DND-41 (cell line): ENCODE results near the gene CASKIN2.

Experiments
- ATAC-seq: fragments of 200-7000 bp; cut with Tn5 transposase; 3 replicates; pipeline ENCODE4 v1.9.1; 2021; ENCODE audit warnings: low read depth; ENCODE audit not compliant: insufficient read depth
- DNase-seq: peaks from one replicate; pipeline ENCODE4 v3.0.0-alpha.2; 2020
- H2AFZ ChIP-seq: 2 replicates; pipeline ENCODE4 v1.6.0; 2012; ENCODE audit warnings: low read depth, low read length
- H3K27ac ChIP-seq: 2 replicates; pipeline ENCODE4 v1.5.1; 2012; ENCODE audit warnings: low read length, inconsistent platforms
- H3K27me3 ChIP-seq: fragments of 200-600 bp; sonication (generic); 2 replicates; pipeline ENCODE4 v1.6.0; 2012; ENCODE audit warnings: low read length, mild to moderate bottlenecking, inconsistent platforms; ENCODE audit not compliant: insufficient read depth, poor library complexity
- H3K36me3 ChIP-seq: 2 replicates; pipeline ENCODE4 v1.5.1; 2012; ENCODE audit warnings: low read length, inconsistent platforms; ENCODE audit not compliant: insufficient read depth
- H3K4me1 ChIP-seq: 2 replicates; pipeline ENCODE4 v1.5.1; 2012; ENCODE audit warnings: mild to moderate bottlenecking, low read length; ENCODE audit not compliant: insufficient read depth
- H3K4me2 ChIP-seq: 2 replicates; pipeline ENCODE4 v1.6.0; 2012; ENCODE audit warnings: mild to moderate bottlenecking, moderate library complexity, low read length, inconsistent platforms; ENCODE audit not compliant: insufficient read depth
- H3K4me3 ChIP-seq, 2 experiments: fragments of 200-600 bp in 1 of 2; shearing (Covaris generic) in 1 of 2; 2 replicates each; pipeline ENCODE4 v1.5.1; 2012 to 2016; ENCODE audit warnings: inconsistent platforms in 2 of 2, low read length in 2 of 2, mild to moderate bottlenecking in 2 of 2, low read depth in 1 of 2, moderate library complexity in 1 of 2
- H3K79me2 ChIP-seq: 2 replicates; pipeline ENCODE4 v1.6.0; 2012; ENCODE audit warnings: low read length, inconsistent platforms; ENCODE audit not compliant: insufficient read depth
- H3K9ac ChIP-seq: 2 replicates; pipeline ENCODE4 v1.6.0; 2012; ENCODE audit warnings: low read depth, mild to moderate bottlenecking, inconsistent platforms, low read length, moderate library complexity
- H3K9me3 ChIP-seq: 2 replicates; pipeline ENCODE4 v1.5.1; 2012; ENCODE audit warnings: low read length, moderate library complexity, mild to moderate bottlenecking, inconsistent platforms; ENCODE audit not compliant: insufficient read depth, severe bottlenecking
- H4K20me1 ChIP-seq: 2 replicates; pipeline ENCODE4 v1.6.0; 2012; ENCODE audit warnings: low read length; ENCODE audit not compliant: insufficient read depth
- EZH2 ChIP-seq: IDR thresholded peaks from 3 replicates; pipeline ENCODE4 v1.6.1; 2012; ENCODE audit warnings: borderline replicate concordance, low read depth, mild to moderate bottlenecking, moderate library complexity, low read length, inconsistent platforms; ENCODE audit not compliant: severe bottlenecking
- TF ChIP-seq, protein P1 (sequence below): IDR thresholded peaks from 2 replicates; pipeline ENCODE4 v1.5.1; 2012; ENCODE audit warnings: borderline replicate concordance, low read length, moderate library complexity, mild to moderate bottlenecking; ENCODE audit not compliant: poor library complexity, severe bottlenecking; ENCODE audit errors: extremely low read depth

The CASKIN2 gene

DNA sequence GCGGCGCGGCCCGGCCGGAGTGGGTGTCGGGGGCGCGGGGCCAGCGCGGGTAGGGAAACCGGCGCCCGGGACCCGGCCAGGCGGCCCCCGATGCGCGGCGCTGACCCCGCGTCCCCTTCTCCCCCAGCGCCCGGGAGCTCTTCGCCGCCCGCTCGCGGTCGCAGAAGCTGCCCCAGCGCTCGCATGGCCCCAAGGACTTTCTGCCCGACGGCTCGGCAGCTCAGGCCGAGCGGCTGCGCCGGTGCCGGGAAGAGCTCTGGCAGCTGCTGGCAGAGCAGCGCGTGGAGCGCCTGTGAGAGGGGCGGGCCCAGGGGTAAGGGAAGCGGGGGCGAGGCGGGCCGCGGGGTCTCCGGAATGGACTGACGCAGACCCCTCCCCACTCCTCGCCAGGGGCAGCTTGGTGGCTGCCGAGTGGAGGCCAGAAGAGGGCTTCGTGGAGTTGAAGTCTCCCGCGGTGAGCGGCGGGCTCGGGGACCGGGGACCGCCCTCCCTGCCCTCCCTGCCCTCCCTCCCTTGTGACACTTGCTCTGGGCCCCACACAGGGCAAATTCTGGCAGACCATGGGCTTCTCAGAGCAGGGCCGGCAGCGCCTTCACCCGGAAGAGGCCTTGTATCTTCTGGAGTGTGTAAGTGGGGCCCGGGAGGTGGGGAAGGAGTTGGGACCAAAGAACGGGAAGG lies 1.4 kb upstream of the CASKIN2 start:
- H3K4me2 ChIP-seq = peak overlapping the region; percentile 92
- DNase-seq = peak; percentile 55
- TF ChIP-seq, protein P1, sequence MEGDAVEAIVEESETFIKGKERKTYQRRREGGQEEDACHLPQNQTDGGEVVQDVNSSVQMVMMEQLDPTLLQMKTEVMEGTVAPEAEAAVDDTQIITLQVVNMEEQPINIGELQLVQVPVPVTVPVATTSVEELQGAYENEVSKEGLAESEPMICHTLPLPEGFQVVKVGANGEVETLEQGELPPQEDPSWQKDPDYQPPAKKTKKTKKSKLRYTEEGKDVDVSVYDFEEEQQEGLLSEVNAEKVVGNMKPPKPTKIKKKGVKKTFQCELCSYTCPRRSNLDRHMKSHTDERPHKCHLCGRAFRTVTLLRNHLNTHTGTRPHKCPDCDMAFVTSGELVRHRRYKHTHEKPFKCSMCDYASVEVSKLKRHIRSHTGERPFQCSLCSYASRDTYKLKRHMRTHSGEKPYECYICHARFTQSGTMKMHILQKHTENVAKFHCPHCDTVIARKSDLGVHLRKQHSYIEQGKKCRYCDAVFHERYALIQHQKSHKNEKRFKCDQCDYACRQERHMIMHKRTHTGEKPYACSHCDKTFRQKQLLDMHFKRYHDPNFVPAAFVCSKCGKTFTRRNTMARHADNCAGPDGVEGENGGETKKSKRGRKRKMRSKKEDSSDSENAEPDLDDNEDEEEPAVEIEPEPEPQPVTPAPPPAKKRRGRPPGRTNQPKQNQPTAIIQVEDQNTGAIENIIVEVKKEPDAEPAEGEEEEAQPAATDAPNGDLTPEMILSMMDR = no peak
- TF ChIP-seq EZH2 = no peak
- no peaks in the 10 kb centered on the region for H3K9me3 ChIP-seq
- peaks cover 50% of the 10 kb centered on the region for H3K36me3 ChIP-seq
- no peaks in the 10 kb centered on the region for H3K27me3 ChIP-seq
- H3K4me1 ChIP-seq = peaks cover 50% of the 10 kb centered on the region
- peak; percentile 23; the same call in 1 of the 3 replicates for ATAC-seq
- peak overlapping the region; percentile 86 for H2AFZ ChIP-seq
- H3K79me2 ChIP-seq = peaks cover 41% of the 10 kb centered on the region
- H3K4me3 ChIP-seq = peak overlapping the region; percentile 67 to 88
- peaks cover 29% of the 10 kb centered on the region for H4K20me1 ChIP-seq
- peak overlapping the region; percentile 79 for H3K9ac ChIP-seq
- H3K27ac ChIP-seq = peak overlapping the region; percentile 60

DNA sequence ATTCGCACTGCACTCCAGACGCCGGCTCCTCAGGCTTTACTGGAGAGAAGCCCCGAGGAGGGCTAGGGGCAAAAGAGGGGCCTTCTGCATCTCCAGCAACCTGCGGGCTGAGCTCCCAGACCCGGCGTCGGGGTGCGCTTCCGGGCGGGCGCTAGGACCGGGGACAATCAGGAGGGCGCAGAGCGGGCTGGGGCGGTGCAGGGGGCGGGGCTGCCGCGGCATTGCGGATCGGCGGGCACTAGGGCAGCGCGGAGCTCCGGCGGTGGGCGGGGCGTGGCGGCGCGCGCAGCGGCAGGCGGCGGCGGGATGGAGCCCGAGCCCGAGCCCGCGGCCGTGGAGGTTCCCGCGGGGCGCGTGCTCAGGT lies 900 bp upstream of the CASKIN2 start, which contains the start of gene TSEN54:
Gene TSEN54 (plus strand): TSS at position 274 of the 364 bp plus-strand sequence. CDS start 33 bp downstream, at position 307.
- peaks cover 53% of the 10 kb centered on the region for H3K4me1 ChIP-seq
- H3K36me3 ChIP-seq = peaks cover 48% of the 10 kb centered on the region
- peak within 1 kb of the TSS; percentile 86 for H2AFZ ChIP-seq
- no peaks in the 10 kb centered on the region for H3K27me3 ChIP-seq
- H3K4me2 ChIP-seq = peak within 1 kb of the TSS; percentile 92
- H3K9ac ChIP-seq = peak within 1 kb of the TSS; percentile 79
- peaks cover 32% of the 10 kb centered on the region for H4K20me1 ChIP-seq
- DNase-seq (peak; percentile 96), ATAC-seq (peak; percentile 82)
- no peak for TF ChIP-seq EZH2
- TF ChIP-seq, protein P1 = no peak
- H3K79me2 ChIP-seq = peaks cover 41% of the 10 kb centered on the region
- H3K4me3 ChIP-seq = peak within 1 kb of the TSS; percentile 67 to 88
- H3K9me3 ChIP-seq = no peaks in the 10 kb centered on the region
- peak within 1 kb of the TSS; percentile 66 for H3K27ac ChIP-seq

DNA sequence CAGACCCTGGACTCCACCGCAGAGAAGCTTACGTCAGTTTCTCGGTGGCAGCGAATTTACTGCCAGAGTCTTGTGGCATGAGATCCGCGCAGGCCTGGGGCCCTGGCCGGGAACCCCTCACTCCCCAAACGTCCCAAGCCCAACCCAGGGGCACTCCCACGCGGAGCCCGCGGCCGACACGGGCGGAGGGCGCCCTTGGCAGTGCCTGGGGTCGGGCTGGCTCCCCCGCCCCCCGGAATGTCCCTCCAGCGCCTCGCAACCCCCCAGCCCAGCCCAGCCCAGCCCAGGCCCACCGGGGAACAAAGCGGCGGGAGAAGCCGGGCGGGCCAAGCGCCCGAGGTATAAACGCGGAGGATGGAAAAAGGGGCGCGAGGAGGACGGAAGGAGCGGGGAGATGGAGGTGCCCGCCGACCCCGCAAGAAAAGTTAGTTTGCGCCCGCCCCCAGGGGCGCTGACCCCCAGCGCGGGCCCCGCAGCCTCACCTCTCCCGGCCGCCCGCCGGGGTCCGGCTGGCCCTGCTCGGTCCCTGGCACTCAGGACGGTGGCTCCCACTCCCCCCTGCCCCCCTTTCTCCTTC lies 330 bp downstream of the CASKIN2 start:
- ATAC-seq = peak; percentile 5
- H3K27me3 ChIP-seq = no peaks in the 10 kb centered on the region
- peaks cover 55% of the 10 kb centered on the region for H3K4me1 ChIP-seq
- peak overlapping the region; percentile 74 for H2AFZ ChIP-seq
- peaks cover 41% of the 10 kb centered on the region for H3K36me3 ChIP-seq
- H3K9ac ChIP-seq = peak overlapping the region; percentile 79
- DNase-seq = no peak
- H4K20me1 ChIP-seq = peaks cover 35% of the 10 kb centered on the region
- peak overlapping the region; percentile 62 to 67; a peak in 3 of 4 replicates for H3K4me3 ChIP-seq
- H3K4me2 ChIP-seq = peak overlapping the region; percentile 92
- H3K9me3 ChIP-seq = no peaks in the 10 kb centered on the region
- peaks cover 41% of the 10 kb centered on the region for H3K79me2 ChIP-seq
- H3K27ac ChIP-seq = peak overlapping the region; percentile 66
- TF ChIP-seq EZH2 = no peak
- TF ChIP-seq, protein P1 = no peak
